Stomach (tissue), 9 donors: ENCODE measurements around the gene OTX1. TPM values are rescaled to one million over a fixed set of nuclear protein-coding genes. Genes with fewer than 3 reads are reported as not detected.

ENCODE experiments used
- DNase-seq, 2 donors: peaks; one replicate each; pipeline versions ENCODE4 v3.0.0 to v3.0.0-alpha.2; 2013 to 2019
- H3K27ac ChIP-seq, 5 donors: fragments of 200-600 bp in 4 of 5; sonication (generic) in 4 of 5; one replicate each; pipeline ENCODE4 v1.5.1; 2013 to 2019; ENCODE audit warnings: mild to moderate bottlenecking in 1 of 5, moderate library complexity in 1 of 5
- H3K27me3 ChIP-seq, 3 donors: fragments of 200-600 bp; sonication (generic); one replicate each; pipeline ENCODE4 v1.5.1; 2017 to 2019; ENCODE audit warnings: mixed run types in 1 of 3
- H3K36me3 ChIP-seq, 4 donors: fragments of 200-600 bp; sonication (generic); 1 replicate in 3 of 4; 2 replicates in 1 of 4; pipeline ENCODE4 v1.5.1; 2016 to 2019
- H3K4me1 ChIP-seq, 4 donors: fragments of 200-600 bp; sonication (generic); one replicate each; pipeline ENCODE4 v1.5.1; 2016 to 2019
- H3K4me3 ChIP-seq, 4 donors: fragments of 200-600 bp; sonication (generic) in 3 of 4; one replicate each; pipeline ENCODE4 v1.5.1; 2016 to 2019; ENCODE audit warnings: mild to moderate bottlenecking in 1 of 4
- H3K9me3 ChIP-seq, 4 donors: fragments of 200-600 bp; sonication (generic); one replicate each; pipeline ENCODE4 v1.5.1; 2016 to 2019
- CTCF ChIP-seq, 7 experiments: fragments of 450-650 bp in 4 of 7; fragments of 200-600 bp in 3 of 7; sonication (generic) in 3 of 7; IDR thresholded peaks; one replicate each; pipeline ENCODE4 v1.5.1; 2016 to 2019; ENCODE audit warnings: antibody characterized with exemption in 7 of 7, control low read depth in 2 of 7, mild to moderate bottlenecking in 1 of 7
- EP300 ChIP-seq: sonication (generic); formaldehyde crosslinking; IDR thresholded peaks from one replicate; pipeline ENCODE4 v1.6.1; 2017; ENCODE audit warnings: antibody characterized with exemption
- POLR2A ChIP-seq, 4 donors: fragments of 450-650 bp; IDR thresholded peaks; one replicate each; pipeline ENCODE4 v1.6.1; 2016; ENCODE audit warnings: antibody characterized with exemption in 4 of 4, control low read depth in 2 of 4, mild to moderate bottlenecking in 1 of 4, moderate library complexity in 1 of 4
- POLR2AphosphoS5 ChIP-seq, 3 donors: sonication (generic); formaldehyde crosslinking; IDR thresholded peaks; one replicate each; pipeline ENCODE4 v1.6.1; 2016; ENCODE audit warnings: antibody characterized with exemption in 3 of 3
- WGBS, 5 donors: extraction: QIAGEN DNeasy Blood & Tissue Kit in 3 of 5; methylation state at CpG; one replicate each; pipeline versions ENCODE4 v1.1.5 to v1.1.7; 2013 to 2018; 5-methylcytosine and 5-hydroxymethylcytosine counted together
- intact Hi-C: fragments of 100-400 bp; cut with DNase I; formaldehyde crosslinking; loops from one replicate; pipeline ENCODE4 v1.15.1; 2023; ENCODE audit warnings: low total_unique reads
- polyA plus RNA-seq, 3 donors: library from polyadenylated mRNA; stranded (reverse); fragments of 200-250 nt; gene quantifications; one replicate each; pipeline ENCODE4 v1.2.3, GENCODE V29; 2013
- total RNA-seq, 5 donors: library from RNA; depleted of rRNA; stranded (reverse); fragments of >200 nt; gene quantifications; one replicate each; pipeline versions ENCODE4 v1.1.0 to v1.2.3, GENCODE V29; 2014 to 2016
- donor health status: healthy with polysubstance abuse.
- donor health status: Bipolar disorder and iron deficiency.
- donor health status: healthy.

The OTX1 gene
- total and polyA plus RNA-seq, 8 donors = 0.10 to 0.25 TPM; not detected in 6

GRCh38 chr2:63051042-63051794 is 588 bp downstream of the OTX1 start:
- H3K9me3 ChIP-seq = peaks cover 0 to 41% (median 11%) of the 10 kb centered on the region in 4 donors
- H3K27me3 ChIP-seq = peaks cover 46 to 100% (median 94%) of the 10 kb centered on the region in 3 donors
- peak overlapping the region; percentile 48 to 78 (median 64) for H3K4me3 ChIP-seq
- intact Hi-C loops = no loop called here
- 6 to 14% (median 10%) methylated on average over 29 to 42 of the region's 42 CpGs for WGBS, 5 donors
- DNase-seq = peak in 1 of 2 donors; percentile 34
- peak overlapping the region in 1 of 5 donors; percentile 60 for H3K27ac ChIP-seq
- H3K4me1 ChIP-seq = peaks cover 58 to 79% (median 74%) of the 10 kb centered on the region in 4 donors
- H3K36me3 ChIP-seq = peaks cover 0 to 13% (median 2%) of the 10 kb centered on the region in 4 donors
- TF ChIP-seq EP300 (no peak), POLR2A (IDR thresholded peaks at IDR 0.05) (no peak), POLR2AphosphoS5 (IDR thresholded peaks at IDR 0.05) (no peak), CTCF (IDR thresholded peaks at IDR 0.05) (no peak)

DNA sequence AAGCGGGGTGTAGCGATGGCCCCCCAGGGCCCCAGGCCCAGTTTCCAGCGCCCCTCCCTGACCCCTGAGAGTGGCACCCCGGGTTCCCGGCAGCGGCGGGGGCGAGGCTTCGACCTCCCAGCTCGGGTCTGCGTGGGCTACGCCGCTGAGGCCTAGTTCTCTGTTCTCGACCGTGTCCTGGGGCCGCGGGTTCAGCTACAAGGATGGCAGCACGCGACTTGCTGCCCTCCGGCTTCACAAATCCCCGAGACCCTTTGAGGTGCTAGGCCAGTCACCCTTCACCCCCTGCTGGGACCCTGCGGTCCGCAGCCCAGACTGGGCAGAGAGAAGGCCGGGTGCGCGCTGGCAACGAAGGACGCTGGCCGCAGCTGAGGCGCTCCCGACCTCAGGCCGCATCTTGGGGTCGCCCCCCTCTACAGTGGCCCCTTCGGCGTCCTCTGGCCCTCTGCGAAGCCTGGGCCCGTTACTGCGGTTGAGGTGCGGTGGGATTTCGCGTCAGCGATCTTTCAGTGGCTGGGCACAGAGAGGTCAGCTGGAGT is 1.2 kb downstream of the OTX1 start:
- intact Hi-C loops = no loop called here
- peak in 1 of 2 donors; percentile 8 for DNase-seq
- H3K36me3 ChIP-seq = peaks cover 0 to 6% (median 0%) of the 10 kb centered on the region in 4 donors
- H3K27ac ChIP-seq = no peak overlapping the region
- H3K4me1 ChIP-seq = peaks cover 61 to 86% (median 80%) of the 10 kb centered on the region in 4 donors
- WGBS, 5 donors = 60 to 73% (median 68%) methylated on average over 20 to 42 of the region's 42 CpGs
- peak overlapping the region in 3 of 4 donors; percentile 48 to 78 (median 72) for H3K4me3 ChIP-seq
- H3K27me3 ChIP-seq = peaks cover 52 to 100% (median 100%) of the 10 kb centered on the region in 3 donors
- TF ChIP-seq POLR2AphosphoS5 (IDR thresholded peaks at IDR 0.05) (no peak), POLR2A (IDR thresholded peaks at IDR 0.05) (no peak), CTCF (IDR thresholded peaks at IDR 0.05) (no peak), EP300 (no peak)
- peaks cover 0 to 41% (median 11%) of the 10 kb centered on the region in 4 donors for H3K9me3 ChIP-seq

- H3K27ac ChIP-seq = no peak overlapping the region
- WGBS, 5 donors = 63 to 83% (median 75%) methylated on average over 27 of the region's 27 CpGs
- H3K27me3 ChIP-seq = peaks cover 56 to 100% (median 100%) of the 10 kb centered on the region in 3 donors
- no peak for TF ChIP-seq POLR2AphosphoS5 (IDR thresholded peaks at IDR 0.05)
- TF ChIP-seq CTCF (IDR thresholded peaks at IDR 0.05) = no peak
- TF ChIP-seq POLR2A (IDR thresholded peaks at IDR 0.05) = no peak
- TF ChIP-seq EP300 = no peak
- DNase-seq = peak in 1 of 2 donors; percentile 6
- H3K9me3 ChIP-seq = peaks cover 0 to 46% (median 9%) of the 10 kb centered on the region in 4 donors
- peaks cover 58 to 88% (median 79%) of the 10 kb centered on the region in 4 donors for H3K4me1 ChIP-seq
- peaks cover 0 to 3% (median 0%) of the 10 kb centered on the region in 4 donors for H3K36me3 ChIP-seq
- intact Hi-C loops = no loop called here
- no peak overlapping the region for H3K4me3 ChIP-seq
These were observed 1.9 kb downstream of the OTX1 start for GRCh38 chr2:63052411-63053080.
